NB4 (cell line): ENCODE data around the gene CPNE6.
A peak's percentile ranks its signal among the peaks of the same experiment; 100 is the strongest.

Experiments used
- DNase-seq: peaks from one replicate; pipeline ENCODE4 v3.0.0; 2010; ENCODE audit warnings: low read depth
- H3K4me3 ChIP-seq: one replicate; pipeline ENCODE4 v1.5.1; 2011; ENCODE audit warnings: mild to moderate bottlenecking, low read depth, low read length, moderate library complexity
- CTCF ChIP-seq: IDR thresholded peaks from one replicate; pipeline ENCODE4 v1.5.1; 2012; ENCODE audit warnings: low read depth, low read length
- MAX ChIP-seq: IDR thresholded peaks from 2 replicates; pipeline ENCODE4 v1.6.1; 2011; ENCODE audit warnings: low read depth, low read length
- MYC ChIP-seq: IDR thresholded peaks from 2 replicates; pipeline ENCODE4 v1.6.1; 2011; ENCODE audit warnings: low read depth, low read length
- POLR2A ChIP-seq: IDR thresholded peaks from 2 replicates; pipeline ENCODE4 v1.6.1; 2011; ENCODE audit warnings: mild to moderate bottlenecking; ENCODE audit not compliant: insufficient read length; ENCODE audit errors: extremely low read depth

CPNE6 gene

GRCh38 chr14:24056800-24057184 lies 14.6 kb upstream of the CPNE6 start:
- no peak for TF ChIP-seq MAX
- DNase-seq: no peak

GRCh38 chr14:24057271-24057670 lies 14.1 kb upstream of the CPNE6 start:
- TF ChIP-seq CTCF: no peak
- TF ChIP-seq MAX: no peak
- no peak for DNase-seq
- H3K4me3 ChIP-seq: no peak overlapping the region

More at GRCh38 chr14:24056800-24057184, 14.6 kb upstream of the CPNE6 start:
- H3K4me3 ChIP-seq: no peak overlapping the region

GRCh38 chr14:24057867-24058259 lies 13.5 kb upstream of the CPNE6 start:
- DNase-seq: no peak
- TF ChIP-seq CTCF (no peak), POLR2A (no peak), MYC (no peak), MAX (no peak)

GRCh38 chr14:24058260-24058950 lies 13.0 kb upstream of the CPNE6 start:
- peak; percentile 70 for DNase-seq
- no peak overlapping the region for H3K4me3 ChIP-seq
- TF ChIP-seq CTCF: peak; percentile 83
- TF ChIP-seq MYC: no peak

More at GRCh38 chr14:24057867-24058259, 13.5 kb upstream of the CPNE6 start:
- H3K4me3 ChIP-seq: no peak overlapping the region

- DNase-seq: no peak
- no peak overlapping the region for H3K4me3 ChIP-seq
- TF ChIP-seq MAX (no peak), MYC (no peak), POLR2A (no peak), CTCF (no peak)
Measured at GRCh38 chr14:24058951-24059475, 12.3 kb upstream of the CPNE6 start.

GRCh38 chr14:24059841-24060388 lies 11.4 kb upstream of the CPNE6 start:
- no peak for TF ChIP-seq MAX
- TF ChIP-seq POLR2A: no peak
- TF ChIP-seq CTCF: no peak
- TF ChIP-seq MYC: no peak
- no peak for DNase-seq
- no peak overlapping the region for H3K4me3 ChIP-seq
